ENCODE measurements around the gene HDAC9.

HDAC9 gene

DNA sequence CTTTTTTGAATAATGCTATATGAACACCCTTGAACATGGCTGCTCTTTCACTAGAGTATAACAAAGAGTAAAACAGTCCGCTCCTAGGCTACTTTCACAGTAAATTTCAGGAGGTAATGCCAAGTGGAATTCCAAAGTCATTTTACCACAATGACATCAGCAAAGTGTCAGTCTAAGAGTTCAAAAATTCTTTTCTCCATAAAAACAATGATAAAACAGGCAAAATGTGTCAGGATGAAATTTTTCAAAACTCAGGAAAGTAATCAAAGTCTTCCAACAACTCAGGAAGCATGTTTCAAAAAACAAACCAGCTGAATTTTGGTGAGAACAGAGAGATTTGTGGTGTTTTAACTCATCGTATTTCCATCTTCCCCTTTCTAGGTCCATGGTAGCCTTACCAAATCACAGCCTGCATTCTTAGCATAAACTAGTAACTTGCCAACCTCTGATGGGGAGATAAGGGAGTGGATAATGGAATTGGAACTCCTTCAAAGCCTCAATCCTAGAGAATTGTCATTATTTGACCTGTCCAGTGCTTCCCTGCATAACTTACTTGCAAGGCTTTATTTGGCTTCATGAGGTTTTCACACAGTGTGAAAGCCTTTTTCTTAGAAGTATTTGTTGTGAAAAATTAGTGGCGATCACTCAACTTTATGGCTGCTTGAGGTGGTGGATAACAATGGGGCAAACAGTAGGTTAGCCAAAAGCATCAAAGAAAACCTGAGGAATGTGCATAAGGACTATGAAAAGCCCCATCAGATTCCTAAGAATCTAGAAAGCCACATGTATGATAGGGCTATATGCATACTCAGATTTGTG, 302.7 kb downstream of the HDAC9 start:
- no peak for DNase-seq

DNA sequence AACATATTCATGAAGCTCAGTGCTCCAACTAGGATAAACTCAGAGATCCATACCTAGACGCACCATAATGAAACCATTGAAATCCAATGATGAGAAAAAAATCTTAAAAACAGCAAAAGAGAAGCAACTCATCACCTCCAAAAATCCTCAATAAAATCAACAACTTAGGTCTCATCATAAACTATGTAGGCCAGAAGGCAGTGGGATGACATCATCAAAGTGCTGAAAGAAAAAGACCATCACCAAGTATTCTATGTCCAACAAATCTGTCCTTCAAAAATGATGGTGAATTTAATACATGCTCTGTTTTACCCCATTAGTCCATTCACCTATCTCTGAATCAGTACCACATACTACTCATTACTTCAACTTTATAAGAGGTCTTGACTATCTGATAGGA, 304.4 kb downstream of the HDAC9 start:
- no peak for DNase-seq

DNA sequence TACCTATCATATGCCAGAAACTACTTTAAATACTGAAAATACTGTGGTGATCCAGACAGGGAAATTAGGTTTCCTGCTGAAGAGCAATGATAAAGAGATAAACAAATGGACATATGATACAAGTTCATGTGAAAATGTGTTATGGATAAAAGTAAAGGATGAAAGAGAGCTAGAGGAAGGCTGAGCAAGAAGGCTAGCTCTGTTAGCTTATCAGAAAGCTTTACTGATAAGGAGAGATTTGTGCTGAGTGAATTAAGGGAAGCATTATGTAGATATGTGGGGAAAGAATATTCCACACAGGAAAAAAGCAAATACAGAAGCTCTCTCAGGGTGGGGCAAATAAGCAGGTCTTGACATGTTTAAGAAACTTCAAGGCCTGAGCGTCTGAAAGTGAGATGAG, 308.4 kb downstream of the HDAC9 start:
- no peak for DNase-seq

GRCh38 chr7:18806177-18806576, 310.6 kb downstream of the HDAC9 start:
- no peak for DNase-seq

GRCh38 chr7:18808026-18808425, 312.5 kb downstream of the HDAC9 start:
- no peak for DNase-seq

GRCh38 chr7:18815261-18815960, 319.9 kb downstream of the HDAC9 start:
- no peak for DNase-seq

DNA sequence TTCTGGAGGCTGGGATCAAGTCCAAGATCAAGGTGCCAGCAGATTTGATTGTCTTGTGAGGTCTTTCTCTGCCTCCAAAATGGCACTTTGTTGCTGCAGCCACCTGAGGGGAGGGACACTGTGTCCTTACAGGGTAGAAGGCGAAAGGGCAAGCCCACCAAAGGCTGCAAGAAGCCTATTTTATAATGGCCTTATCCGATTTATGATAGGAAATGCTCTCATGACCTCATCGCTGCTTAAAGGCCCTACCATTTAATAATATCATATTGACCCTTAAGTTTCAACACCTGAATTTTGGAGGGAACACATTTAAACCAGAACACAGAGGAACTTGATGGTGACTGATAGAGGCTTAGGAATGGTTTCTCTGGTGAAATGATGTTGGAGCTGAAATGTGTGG, 325.4 kb downstream of the HDAC9 start:
- no peak for DNase-seq

GRCh38 chr7:18821554-18821953, 326.0 kb downstream of the HDAC9 start:
- DNase-seq = no peak

GRCh38 chr7:18824157-18824556, 328.6 kb downstream of the HDAC9 start:
- DNase-seq = no peak

DNA sequence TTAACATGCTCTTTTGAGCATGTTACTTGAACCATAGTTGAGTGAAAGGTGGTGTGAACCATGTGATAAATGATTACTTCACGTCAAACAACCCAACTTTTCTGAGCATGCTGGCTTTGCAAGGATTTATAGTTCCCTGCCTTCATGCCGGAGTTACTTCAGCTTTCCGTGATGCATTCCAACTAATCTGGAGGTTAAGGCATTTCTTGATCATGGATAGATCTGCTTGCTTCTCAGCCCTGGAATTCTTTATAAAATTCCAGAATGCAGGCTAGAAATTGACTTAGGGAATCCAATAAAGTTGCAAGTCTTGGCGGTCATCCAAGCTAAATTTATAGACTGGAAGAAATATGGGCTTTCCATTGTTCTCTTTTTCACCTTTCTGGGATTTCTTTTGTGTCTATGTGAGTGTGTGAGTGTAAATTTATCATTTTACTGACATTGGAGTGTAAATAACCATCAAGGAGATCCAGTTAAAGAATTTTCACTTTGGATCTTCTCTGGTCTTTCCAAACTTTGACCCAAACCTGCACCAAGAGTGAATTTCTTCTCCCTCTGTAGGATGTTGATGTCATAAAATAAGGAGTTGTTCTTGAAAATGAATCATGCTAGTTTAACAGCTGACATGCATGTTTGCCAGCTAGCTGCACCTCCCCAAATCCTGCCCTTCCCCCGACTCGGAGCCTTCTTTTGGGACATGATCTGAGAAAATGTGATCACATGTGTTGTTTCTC, 332.9 kb downstream of the HDAC9 start:
- no peak for DNase-seq

- no peak for DNase-seq
Measured at GRCh38 chr7:18828994-18829857, 333.7 kb downstream of the HDAC9 start.

DNA sequence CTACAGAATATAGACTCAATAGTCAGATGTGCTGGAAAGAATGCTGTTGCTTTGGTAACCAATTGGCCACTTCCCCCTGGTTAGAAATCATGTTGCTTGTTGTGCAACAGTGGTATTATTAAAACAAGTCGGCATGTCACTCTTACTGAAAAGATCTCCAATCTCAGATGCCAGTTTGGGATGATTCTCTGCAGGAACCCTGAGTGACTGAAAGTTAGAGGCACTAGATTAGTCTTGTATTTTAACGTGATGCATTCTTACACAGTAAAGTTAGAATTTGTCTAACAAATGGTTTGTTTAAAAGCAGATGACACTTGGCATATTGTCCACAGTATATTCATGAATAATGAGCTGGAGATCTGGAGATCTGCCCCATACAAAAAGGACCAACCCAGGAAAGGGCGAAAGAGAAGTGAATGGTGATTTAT, 334.3 kb downstream of the HDAC9 start:
- DNase-seq = no peak

GRCh38 chr7:18831419-18831818, 335.9 kb downstream of the HDAC9 start:
- DNase-seq = no peak

DNA sequence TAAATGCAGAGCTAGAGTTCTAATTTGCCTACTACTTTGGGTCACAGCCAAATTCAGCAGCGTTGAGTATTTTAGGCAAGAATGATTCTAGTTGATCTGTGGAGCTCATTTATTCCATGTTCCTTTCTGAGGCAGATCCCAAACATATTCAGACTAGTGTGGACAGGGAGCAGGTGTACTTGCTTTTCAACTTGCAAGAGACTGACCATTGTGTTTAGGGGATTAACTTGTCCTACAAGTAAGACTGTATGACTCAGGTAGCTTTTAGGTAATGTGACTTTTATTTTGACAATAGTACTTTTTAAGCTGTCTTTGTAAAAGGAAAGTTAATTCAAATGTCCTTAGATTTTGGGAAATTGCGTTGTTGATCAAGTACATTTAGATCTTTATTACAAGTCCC, 336.4 kb downstream of the HDAC9 start:
- DNase-seq = no peak

DNA sequence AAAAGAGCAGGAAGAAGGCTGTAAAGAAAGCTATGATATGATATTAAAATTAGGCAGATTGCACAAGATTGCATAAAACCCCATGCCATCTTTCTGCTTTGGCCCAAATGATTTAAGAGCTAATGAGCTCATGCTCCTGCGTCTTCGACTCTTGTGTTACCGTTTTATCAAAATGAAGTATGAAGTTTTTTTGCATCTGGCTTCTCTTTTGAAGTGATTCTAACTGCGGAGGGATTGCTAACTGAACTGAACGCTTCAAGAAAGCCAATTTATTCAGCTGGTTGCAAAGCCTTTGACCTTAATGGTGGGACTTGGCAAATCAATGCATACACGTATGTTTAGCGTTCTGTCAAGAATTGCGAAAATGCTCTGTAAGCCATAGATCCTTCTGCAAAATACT, 339.0 kb downstream of the HDAC9 start:
- no peak for DNase-seq

GRCh38 chr7:18835001-18835690, 339.6 kb downstream of the HDAC9 start:
- DNase-seq = no peak

DNA sequence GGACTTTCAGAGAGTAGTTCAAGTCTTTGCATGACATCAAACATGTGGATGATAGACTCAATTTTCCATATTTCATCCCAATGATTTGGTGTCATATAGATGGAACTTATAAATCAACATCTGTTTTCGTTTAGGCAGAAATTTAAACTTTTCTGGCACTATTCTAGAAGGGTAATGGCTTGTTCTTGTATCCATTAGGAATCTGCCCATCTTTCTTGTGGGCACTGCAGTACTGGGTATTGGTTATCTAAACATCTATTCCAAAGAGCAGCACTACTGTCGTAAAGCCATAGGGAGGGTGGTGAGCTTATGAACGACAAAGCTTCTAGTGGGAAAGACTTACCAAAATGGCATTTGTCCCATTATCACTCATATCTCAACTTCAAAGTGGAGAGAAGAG, 348.4 kb downstream of the HDAC9 start:
- no peak for DNase-seq

GRCh38 chr7:18844735-18845134, 349.2 kb downstream of the HDAC9 start:
- DNase-seq = no peak

GRCh38 chr7:18845700-18846099, 350.2 kb downstream of the HDAC9 start:
- no peak for DNase-seq

DNA sequence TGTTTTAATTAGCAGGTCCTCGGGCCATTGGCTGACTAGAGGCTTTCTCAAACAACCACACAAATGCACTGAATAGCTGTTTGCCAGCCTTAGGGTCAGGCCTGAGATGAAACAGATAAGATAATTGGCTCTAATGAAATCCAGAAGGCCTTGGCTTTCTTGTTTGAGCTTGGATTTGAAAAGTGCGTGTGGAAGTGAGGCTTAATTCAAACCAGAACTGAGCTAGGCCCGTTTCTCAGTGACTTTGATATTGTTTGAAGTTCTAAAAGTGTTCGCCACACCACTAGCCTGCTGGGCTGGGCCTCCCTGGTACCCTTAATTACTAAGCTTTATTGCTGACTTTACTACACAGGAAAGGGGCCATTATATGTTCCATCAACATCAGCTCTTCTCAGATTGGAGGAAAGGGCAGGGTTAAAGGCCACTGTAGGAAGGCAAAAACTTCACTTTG, 351.2 kb downstream of the HDAC9 start:
- no peak for DNase-seq

DNA sequence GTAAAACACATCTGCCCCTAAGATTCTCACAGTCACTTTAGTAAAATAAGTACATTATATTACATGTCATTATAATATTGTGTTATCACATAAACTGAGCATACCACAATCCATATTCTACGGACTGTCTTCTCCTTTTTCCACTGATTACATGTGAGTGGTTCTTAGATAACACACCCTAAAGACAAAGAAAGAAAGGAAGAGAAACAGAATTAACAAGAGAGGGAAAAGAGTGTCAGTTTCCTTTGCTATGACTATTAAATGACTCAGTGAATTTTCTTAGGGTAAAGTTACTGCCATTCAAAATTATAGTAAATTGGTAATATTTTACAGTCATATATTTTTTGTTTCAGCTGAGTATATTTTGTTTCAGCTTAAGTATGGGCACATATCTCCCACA, 353.6 kb downstream of the HDAC9 start:
- DNase-seq = no peak

DNA sequence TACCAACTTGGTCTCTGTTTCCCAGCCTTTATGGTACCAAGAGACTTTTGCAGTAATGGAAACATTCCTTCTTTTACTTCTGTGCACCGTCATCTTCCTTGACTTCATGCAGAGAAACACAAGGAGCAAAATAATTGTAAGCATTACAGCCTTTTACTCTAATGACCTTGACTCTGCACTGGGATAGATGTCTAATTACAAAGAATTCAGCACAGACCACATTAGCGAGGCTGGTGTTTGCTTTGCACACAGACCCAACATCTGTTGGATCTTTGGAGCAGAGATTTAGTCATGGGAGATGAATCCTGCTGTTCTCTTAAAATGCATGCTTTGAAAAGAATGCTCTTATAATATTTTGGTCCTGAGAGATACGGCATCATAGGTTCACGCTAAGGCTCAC, 360.2 kb downstream of the HDAC9 start:
- no peak for DNase-seq

Data from NCI-H1694 treated with DMSO at 0.1 percent for 48 hours (cell line).